HepG2 (cell line): ENCODE data around the gene DCAF7. TPM values are rescaled to one million over a fixed set of nuclear protein-coding genes. Genes with fewer than 3 reads are reported as not detected.
A peak's percentile ranks its signal among the peaks of the same experiment; 100 is the strongest.

Experiments used
- ATF7-NPFF ChIP-seq: sonication (generic); formaldehyde crosslinking; IDR thresholded peaks from 2 replicates; pipeline ENCODE4 v1.8.1; 2023; ENCODE audit warnings: mild to moderate bottlenecking, low read depth, missing genetic modification reagents, moderate library complexity
- GFI1 ChIP-seq: sonication (generic); formaldehyde crosslinking; IDR thresholded peaks from 2 replicates; pipeline ENCODE4 v1.5.0; 2020; ENCODE audit warnings: missing genetic modification reagents, mild to moderate bottlenecking, borderline replicate concordance
- HDAC6 ChIP-seq: fragments of 200-600 bp; sonication (generic); IDR thresholded peaks from 2 replicates; pipeline ENCODE4 v1.7.0; 2017; ENCODE audit warnings: mild to moderate bottlenecking, antibody characterized with exemption, low read length, low read depth
- HNRNPLL ChIP-seq: fragments of 200-400 bp; formaldehyde crosslinking; IDR thresholded peaks from 2 replicates; pipeline ENCODE4 v1.6.1; 2017; ENCODE audit warnings: mild to moderate bottlenecking, low read depth, low read length; ENCODE audit not compliant: poor library complexity, severe bottlenecking
- HOMEZ ChIP-seq: IDR thresholded peaks from 2 replicates; pipeline ENCODE4 v1.6.1; 2016; ENCODE audit warnings: low read depth
- KAT2B ChIP-seq: fragments of 150-350 bp; IDR thresholded peaks from 2 replicates; pipeline ENCODE4 v1.6.1; 2014; ENCODE audit warnings: low read depth, low read length, borderline replicate concordance
- KDM3A ChIP-seq: IDR thresholded peaks from 2 replicates; pipeline ENCODE4 v1.6.1; 2018; ENCODE audit warnings: low read depth, missing compliant biosample characterization
- MATR3 ChIP-seq: sonication (generic); formaldehyde crosslinking; IDR thresholded peaks from 2 replicates; pipeline ENCODE4 v1.4.0; 2020; ENCODE audit warnings: missing genetic modification reagents
- NCOA2 ChIP-seq: sonication (generic); formaldehyde crosslinking; IDR thresholded peaks from 2 replicates; pipeline ENCODE4 v1.8.0; 2022; ENCODE audit warnings: inconsistent platforms
- NCOA5 ChIP-seq: sonication (generic); formaldehyde crosslinking; IDR thresholded peaks from 2 replicates; pipeline ENCODE4 v1.4.0; 2020; ENCODE audit warnings: missing genetic modification reagents
- NFE2L2 ChIP-seq: fragments of 150-350 bp; IDR thresholded peaks from 2 replicates; pipeline ENCODE4 v1.6.1; 2014; ENCODE audit warnings: low read length
- RFX3 ChIP-seq: IDR thresholded peaks from 2 replicates; pipeline ENCODE4 v1.6.1; 2016; ENCODE audit warnings: missing biosample characterization, missing genetic modification reagents
- ZFP90 ChIP-seq: sonication (generic); formaldehyde crosslinking; IDR thresholded peaks from 2 replicates; pipeline ENCODE4 v1.8.0; 2022; ENCODE audit warnings: missing genetic modification reagents, mild to moderate bottlenecking, inconsistent platforms, borderline replicate concordance
- ZNF264 ChIP-seq: sonication (generic); formaldehyde crosslinking; IDR thresholded peaks from 2 replicates; pipeline ENCODE4 v1.4.0; 2020; ENCODE audit warnings: missing genetic modification reagents
- ZNF451 ChIP-seq: sonication (generic); formaldehyde crosslinking; IDR thresholded peaks from 2 replicates; pipeline ENCODE4 v1.5.0; 2020; ENCODE audit warnings: mild to moderate bottlenecking, missing genetic modification reagents
- ZNF557 ChIP-seq: sonication (generic); formaldehyde crosslinking; IDR thresholded peaks from 2 replicates; pipeline ENCODE4 v1.4.0; 2020; ENCODE audit warnings: missing genetic modification reagents
- polyA plus RNA-seq, 8 experiments: library from polyadenylated mRNA; depleted of rRNA in 3 of 8; stranded (reverse) in 7 of 8; unstranded in 1 of 8; fragments of >200 nt; fragmentation: Illumina TruSeq in 4 of 8; extraction: Trizol in 4 of 8; gene quantifications; 2 replicates each; pipeline versions ENCODE4 v1.2.1 to v1.2.3, GENCODE V29; 2011 to 2016; ENCODE audit warnings: low read depth in 4 of 8, missing spikeins in 1 of 8, mixed read lengths in 1 of 8; ENCODE audit not compliant: insufficient read depth in 1 of 8
- total RNA-seq, 5 experiments: library from RNA; depleted of rRNA; stranded (reverse); fragments of >200 nt; fragmentation: Illumina TruSeq; extraction: Trizol; gene quantifications; 2 replicates each; pipeline ENCODE4 v1.2.3, GENCODE V29; 2016; ENCODE audit warnings: low read depth in 1 of 5
- TF ChIP-seq, protein P1 (sequence below): conservative IDR thresholded peaks from 2 replicates; pipeline ENCODE4 v1.6.1; 2018; ENCODE audit warnings: missing genetic modification reagents
- TF ChIP-seq, protein P2 (sequence below): sonication (generic); formaldehyde crosslinking; IDR thresholded peaks from 2 replicates; pipeline ENCODE4 v1.4.0; 2020; ENCODE audit warnings: mild to moderate bottlenecking, missing genetic modification reagents
- TF ChIP-seq, protein P3 (sequence below): sonication (generic); formaldehyde crosslinking; IDR thresholded peaks from 2 replicates; pipeline ENCODE4 v1.4.0; 2020; ENCODE audit warnings: mild to moderate bottlenecking, missing genetic modification reagents
- TF ChIP-seq, protein P4 (sequence below): sonication (generic); formaldehyde crosslinking; IDR thresholded peaks from 2 replicates; pipeline ENCODE4 v1.5.1; 2020; ENCODE audit warnings: missing genetic modification reagents, mild to moderate bottlenecking, borderline replicate concordance
- TF ChIP-seq, protein P5 (sequence below): sonication (generic); formaldehyde crosslinking; IDR thresholded peaks from 2 replicates; pipeline ENCODE4 v1.4.0; 2020; ENCODE audit warnings: missing genetic modification reagents, borderline replicate concordance

Gene DCAF7
- total and polyA plus RNA-seq, 2 of the 13 experiments (the other 11 are each of a cell fraction or from before 2014, with no cell fraction given), result 55.2 to 73.4 TPM

- TF ChIP-seq HOMEZ (CRISPR knock-in tag), result no peak
- TF ChIP-seq RFX3 (CRISPR knock-in tag), result no peak
- TF ChIP-seq, protein P1, sequence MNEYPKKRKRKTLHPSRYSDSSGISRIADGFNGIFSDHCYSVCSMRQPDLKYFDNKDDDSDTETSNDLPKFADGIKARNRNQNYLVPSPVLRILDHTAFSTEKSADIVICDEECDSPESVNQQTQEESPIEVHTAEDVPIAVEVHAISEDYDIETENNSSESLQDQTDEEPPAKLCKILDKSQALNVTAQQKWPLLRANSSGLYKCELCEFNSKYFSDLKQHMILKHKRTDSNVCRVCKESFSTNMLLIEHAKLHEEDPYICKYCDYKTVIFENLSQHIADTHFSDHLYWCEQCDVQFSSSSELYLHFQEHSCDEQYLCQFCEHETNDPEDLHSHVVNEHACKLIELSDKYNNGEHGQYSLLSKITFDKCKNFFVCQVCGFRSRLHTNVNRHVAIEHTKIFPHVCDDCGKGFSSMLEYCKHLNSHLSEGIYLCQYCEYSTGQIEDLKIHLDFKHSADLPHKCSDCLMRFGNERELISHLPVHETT (CRISPR knock-in tag), result no peak
- TF ChIP-seq ZNF557, result no peak
- TF ChIP-seq HNRNPLL, result no peak
- TF ChIP-seq, protein P2, sequence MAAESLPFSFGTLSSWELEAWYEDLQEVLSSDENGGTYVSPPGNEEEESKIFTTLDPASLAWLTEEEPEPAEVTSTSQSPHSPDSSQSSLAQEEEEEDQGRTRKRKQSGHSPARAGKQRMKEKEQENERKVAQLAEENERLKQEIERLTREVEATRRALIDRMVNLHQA, result no peak
- no peak for TF ChIP-seq KAT2B
- TF ChIP-seq, protein P3, sequence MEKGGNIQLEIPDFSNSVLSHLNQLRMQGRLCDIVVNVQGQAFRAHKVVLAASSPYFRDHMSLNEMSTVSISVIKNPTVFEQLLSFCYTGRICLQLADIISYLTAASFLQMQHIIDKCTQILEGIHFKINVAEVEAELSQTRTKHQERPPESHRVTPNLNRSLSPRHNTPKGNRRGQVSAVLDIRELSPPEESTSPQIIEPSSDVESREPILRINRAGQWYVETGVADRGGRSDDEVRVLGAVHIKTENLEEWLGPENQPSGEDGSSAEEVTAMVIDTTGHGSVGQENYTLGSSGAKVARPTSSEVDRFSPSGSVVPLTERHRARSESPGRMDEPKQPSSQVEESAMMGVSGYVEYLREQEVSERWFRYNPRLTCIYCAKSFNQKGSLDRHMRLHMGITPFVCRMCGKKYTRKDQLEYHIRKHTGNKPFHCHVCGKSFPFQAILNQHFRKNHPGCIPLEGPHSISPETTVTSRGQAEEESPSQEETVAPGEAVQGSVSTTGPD (CRISPR knock-in tag), result no peak
- peak; percentile 67; the same call in 1 of the 2 replicates for TF ChIP-seq ZNF264
- peak; percentile 79 for TF ChIP-seq NCOA2
- no peak for TF ChIP-seq GFI1
- peak; percentile 22; the same call in 1 of the 2 replicates for TF ChIP-seq KDM3A (CRISPR knock-in tag)
- TF ChIP-seq NCOA5 (CRISPR knock-in tag), result no peak
- TF ChIP-seq, protein P4, sequence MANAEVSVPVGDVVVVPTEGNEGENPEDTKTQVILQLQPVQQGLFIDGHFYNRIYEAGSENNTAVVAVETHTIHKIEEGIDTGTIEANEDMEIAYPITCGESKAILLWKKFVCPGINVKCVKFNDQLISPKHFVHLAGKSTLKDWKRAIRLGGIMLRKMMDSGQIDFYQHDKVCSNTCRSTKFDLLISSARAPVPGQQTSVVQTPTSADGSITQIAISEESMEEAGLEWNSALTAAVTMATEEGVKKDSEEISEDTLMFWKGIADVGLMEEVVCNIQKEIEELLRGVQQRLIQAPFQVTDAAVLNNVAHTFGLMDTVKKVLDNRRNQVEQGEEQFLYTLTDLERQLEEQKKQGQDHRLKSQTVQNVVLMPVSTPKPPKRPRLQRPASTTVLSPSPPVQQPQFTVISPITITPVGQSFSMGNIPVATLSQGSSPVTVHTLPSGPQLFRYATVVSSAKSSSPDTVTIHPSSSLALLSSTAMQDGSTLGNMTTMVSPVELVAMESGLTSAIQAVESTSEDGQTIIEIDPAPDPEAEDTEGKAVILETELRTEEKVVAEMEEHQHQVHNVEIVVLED (CRISPR knock-in tag), result no peak
- TF ChIP-seq, protein P5, sequence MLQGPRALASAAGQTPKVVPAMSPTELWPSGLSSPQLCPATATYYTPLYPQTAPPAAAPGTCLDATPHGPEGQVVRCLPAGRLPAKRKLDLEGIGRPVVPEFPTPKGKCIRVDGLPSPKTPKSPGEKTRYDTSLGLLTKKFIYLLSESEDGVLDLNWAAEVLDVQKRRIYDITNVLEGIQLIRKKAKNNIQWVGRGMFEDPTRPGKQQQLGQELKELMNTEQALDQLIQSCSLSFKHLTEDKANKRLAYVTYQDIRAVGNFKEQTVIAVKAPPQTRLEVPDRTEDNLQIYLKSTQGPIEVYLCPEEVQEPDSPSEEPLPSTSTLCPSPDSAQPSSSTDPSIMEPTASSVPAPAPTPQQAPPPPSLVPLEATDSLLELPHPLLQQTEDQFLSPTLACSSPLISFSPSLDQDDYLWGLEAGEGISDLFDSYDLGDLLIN (CRISPR knock-in tag), result no peak
- TF ChIP-seq ZFP90 (CRISPR knock-in tag), result no peak
- no peak for TF ChIP-seq HDAC6
- TF ChIP-seq MATR3 (CRISPR knock-in tag), result no peak
- no peak for TF ChIP-seq ZNF451 (CRISPR knock-in tag)
- TF ChIP-seq NFE2L2, result no peak
- TF ChIP-seq ATF7-NPFF, result no peak
Observed at GRCh38 chr17:63516910-63517824, 33.1 kb upstream of the DCAF7 start (continued).
